Large intestine (tissue), 3 donors: ENCODE data around the gene NCR1. TPM values are rescaled to one million over a fixed set of nuclear protein-coding genes. Genes with fewer than 3 reads are reported as not detected.
"Not testable (repeated sequence)": the region's sequence is repeated elsewhere in the genome, so short reads cannot be mapped to it uniquely, and the experiment has no call there.

ENCODE experiments used
- DNase-seq, 2 donors: peaks; one replicate each; pipeline versions ENCODE4 v3.0.0 to v3.0.0-alpha.2; 2013
- H3K27ac ChIP-seq: one replicate; pipeline ENCODE4 v1.5.1; 2013; ENCODE audit warnings: low read length
- H3K27me3 ChIP-seq: 2 replicates; pipeline ENCODE4 v1.6.1; 2013; ENCODE audit warnings: low read length; ENCODE audit not compliant: control insufficient read depth, insufficient read depth
- H3K36me3 ChIP-seq: 2 replicates; pipeline ENCODE4 v1.6.1; 2013; ENCODE audit warnings: low read length; ENCODE audit not compliant: control insufficient read depth, insufficient read depth
- H3K4me1 ChIP-seq: one replicate; pipeline ENCODE4 v1.6.1; 2013; ENCODE audit warnings: low read length; ENCODE audit not compliant: control insufficient read depth, insufficient read depth
- H3K4me3 ChIP-seq: one replicate; pipeline ENCODE4 v1.5.1; 2013; ENCODE audit warnings: low read length
- H3K9me3 ChIP-seq: one replicate; pipeline ENCODE4 v1.6.1; 2013; ENCODE audit warnings: mild to moderate bottlenecking, low read depth, low read length, moderate library complexity; ENCODE audit not compliant: control insufficient read depth
- WGBS: methylation state at CpG from one replicate; pipeline ENCODE4 v1.1.5; 2013; ENCODE audit warnings: low lambda C conversion rate; ENCODE audit not compliant: insufficient coverage; 5-methylcytosine and 5-hydroxymethylcytosine counted together
- polyA plus RNA-seq: library from polyadenylated mRNA; unstranded; fragments of 120-200 nt; gene quantifications from one replicate; pipeline ENCODE4 v1.2.1, GENCODE V29; 2013

The NCR1 gene
- polyA plus RNA-seq, 1 donor = 1.1 TPM

GRCh38 chr19:54905421-54905802, 536 bp upstream of the NCR1 start:
- 57% methylated on average over 2 of the region's 5 CpGs for WGBS
- Histone ChIP-seq H3K4me3 (no peak overlapping the region), H3K36me3 (no peaks in the 10 kb centered on the region), H3K4me1 (no peaks in the 10 kb centered on the region), H3K27me3 (no peaks in the 10 kb centered on the region), H3K27ac (no peak overlapping the region), H3K9me3 (no peaks in the 10 kb centered on the region)
- DNase-seq = no peak

- no peak overlapping the region for H3K27ac ChIP-seq
- no CpG with 5 or more reads among the region's 7 CpGs for WGBS
- H3K36me3 ChIP-seq = no peaks in the 10 kb centered on the region
- no peaks in the 10 kb centered on the region for H3K27me3 ChIP-seq
- H3K4me1 ChIP-seq = no peaks in the 10 kb centered on the region
- H3K9me3 ChIP-seq = no peaks in the 10 kb centered on the region
- H3K4me3 ChIP-seq = no peak overlapping the region
- DNase-seq = no peak
Observed at GRCh38 chr19:54906819-54907218, 871 bp downstream of the NCR1 start.

DNA sequence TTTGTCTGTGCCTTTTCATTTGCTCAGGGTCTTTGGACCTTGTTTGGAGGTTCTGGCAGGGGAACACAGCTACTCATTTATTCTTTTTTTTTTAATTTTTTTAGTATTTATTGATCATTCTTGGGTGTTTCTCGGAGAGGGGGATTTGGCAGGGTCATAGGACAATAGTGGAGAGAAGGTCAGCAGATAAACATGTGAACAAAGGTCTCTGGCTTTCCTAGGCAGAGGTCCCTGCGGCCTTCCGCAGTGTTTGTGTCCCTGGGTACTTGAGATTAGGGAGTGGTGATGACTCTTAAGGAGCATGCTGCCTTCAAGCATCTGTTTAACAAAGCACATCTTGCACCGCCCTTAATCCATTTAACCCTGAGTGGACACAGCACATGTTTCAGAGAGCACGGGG, 2.0 kb downstream of the NCR1 start:
- H3K4me1 ChIP-seq = not testable (repeated sequence)
- no CpG with 5 or more reads among the region's 5 CpGs for WGBS

GRCh38 chr19:54916822-54917221, 10.9 kb downstream of the NCR1 start:
- H3K9me3 ChIP-seq = no peaks in the 10 kb centered on the region
- no peaks in the 10 kb centered on the region for H3K27me3 ChIP-seq
- H3K4me3 ChIP-seq = no peak overlapping the region
- H3K36me3 ChIP-seq = no peaks in the 10 kb centered on the region
- 90% methylated on average over 5 of the region's 11 CpGs for WGBS
- no peaks in the 10 kb centered on the region for H3K4me1 ChIP-seq
- H3K27ac ChIP-seq = no peak overlapping the region
- no peak for DNase-seq

More for the DNA sequence above, 2.0 kb downstream of the NCR1 start:
- not testable (repeated sequence) for H3K4me3 ChIP-seq, H3K27ac ChIP-seq, H3K27me3 ChIP-seq, H3K36me3 ChIP-seq, DNase-seq, H3K9me3 ChIP-seq

GRCh38 chr19:54918499-54918898, 12.6 kb downstream of the NCR1 start:
- DNase-seq = no peak
- no peaks in the 10 kb centered on the region for H3K9me3 ChIP-seq
- no peaks in the 10 kb centered on the region for H3K4me1 ChIP-seq
- no peaks in the 10 kb centered on the region for H3K36me3 ChIP-seq
- no peak overlapping the region for H3K4me3 ChIP-seq
- H3K27ac ChIP-seq = no peak overlapping the region
- WGBS = no CpG with 5 or more reads among the region's 9 CpGs
- no peaks in the 10 kb centered on the region for H3K27me3 ChIP-seq

GRCh38 chr19:54919646-54920563, 14.0 kb downstream of the NCR1 start:
- not testable (repeated sequence) for H3K27me3 ChIP-seq, H3K36me3 ChIP-seq, H3K4me3 ChIP-seq, DNase-seq, H3K4me1 ChIP-seq, H3K9me3 ChIP-seq, H3K27ac ChIP-seq
- WGBS = no CpG with 5 or more reads among the region's 24 CpGs

- Histone ChIP-seq H3K9me3 (no peaks in the 10 kb centered on the region), H3K4me1 (no peaks in the 10 kb centered on the region), H3K27me3 (no peaks in the 10 kb centered on the region), H3K27ac (no peak overlapping the region), H3K4me3 (no peak overlapping the region), H3K36me3 (no peaks in the 10 kb centered on the region)
- DNase-seq = no peak
- 80% methylated on average over 1 of the region's 7 CpGs for WGBS
Observed at GRCh38 chr19:54921082-54921481, 15.1 kb downstream of the NCR1 start.

DNA sequence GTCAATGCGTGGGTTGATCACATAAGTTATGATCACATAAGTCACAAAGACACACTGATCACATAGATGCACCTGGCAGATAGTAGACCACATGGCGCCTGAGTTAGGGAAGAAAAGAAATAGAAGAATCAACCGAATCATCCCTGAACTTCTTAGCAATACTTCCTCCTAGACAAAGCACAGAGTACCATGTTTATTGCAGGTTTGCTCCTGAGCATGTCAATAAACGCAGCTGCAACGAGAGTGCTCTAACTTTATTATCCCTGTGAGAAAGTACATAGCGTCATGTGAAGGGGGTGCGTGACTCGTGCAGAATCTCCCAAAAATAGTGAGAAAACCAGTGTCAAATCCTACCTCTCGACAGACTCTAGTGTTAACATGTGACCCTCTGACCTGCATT, 17.3 kb downstream of the NCR1 start:
- Histone ChIP-seq H3K4me1 (no peaks in the 10 kb centered on the region), H3K27me3 (no peaks in the 10 kb centered on the region), H3K36me3 (no peaks in the 10 kb centered on the region), H3K27ac (no peak overlapping the region), H3K9me3 (no peaks in the 10 kb centered on the region), H3K4me3 (no peak overlapping the region)
- no CpG with 5 or more reads among the region's 9 CpGs for WGBS
- DNase-seq = no peak

GRCh38 chr19:54928299-54928698, 22.4 kb downstream of the NCR1 start:
- H3K4me3 ChIP-seq = no peak overlapping the region
- H3K27ac ChIP-seq = no peak overlapping the region
- no peaks in the 10 kb centered on the region for H3K4me1 ChIP-seq
- no peaks in the 10 kb centered on the region for H3K27me3 ChIP-seq
- no peaks in the 10 kb centered on the region for H3K36me3 ChIP-seq
- DNase-seq = no peak
- H3K9me3 ChIP-seq = no peaks in the 10 kb centered on the region
- no CpG with 5 or more reads among the region's 2 CpGs for WGBS

GRCh38 chr19:54937926-54938325, 32.0 kb downstream of the NCR1 start:
- Histone ChIP-seq H3K27ac (no peak overlapping the region), H3K27me3 (no peaks in the 10 kb centered on the region), H3K36me3 (no peaks in the 10 kb centered on the region), H3K9me3 (no peaks in the 10 kb centered on the region), H3K4me1 (no peaks in the 10 kb centered on the region), H3K4me3 (no peak overlapping the region)
- DNase-seq = no peak
- no CpG with 5 or more reads among the region's 9 CpGs for WGBS

DNA sequence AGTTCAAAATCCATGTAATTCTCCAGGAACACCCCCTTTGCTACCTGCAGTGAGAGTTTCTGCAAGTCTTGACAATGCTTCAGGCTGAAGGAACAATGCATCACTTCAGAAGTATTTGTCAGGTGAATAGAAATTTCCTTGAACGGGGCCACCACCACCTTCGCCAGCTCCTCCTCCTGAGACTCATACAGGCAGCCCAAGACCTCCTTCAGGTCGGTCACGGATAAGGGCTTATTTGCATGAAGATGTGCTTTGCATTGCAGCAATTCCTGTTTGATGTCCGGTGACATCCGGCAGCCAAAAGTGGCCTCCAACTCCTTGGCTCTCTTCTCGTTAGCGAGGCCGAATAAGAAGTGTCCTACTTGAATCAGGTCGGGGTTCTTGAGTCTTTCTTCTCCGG, 33.0 kb downstream of the NCR1 start:
- WGBS = no CpG with 5 or more reads among the region's 11 CpGs
- Histone ChIP-seq H3K27me3 (no peaks in the 10 kb centered on the region), H3K4me1 (no peaks in the 10 kb centered on the region)

More for the DNA sequence above, 33.0 kb downstream of the NCR1 start:
- H3K27ac ChIP-seq = no peak overlapping the region
- no peak overlapping the region for H3K4me3 ChIP-seq
- H3K36me3 ChIP-seq = no peaks in the 10 kb centered on the region
- no peak for DNase-seq
- no peaks in the 10 kb centered on the region for H3K9me3 ChIP-seq
